Activated CD8-positive, alpha-beta memory T cell treated with anti-CD3 and anti-CD28 coated beads, Interleukin-2, amount 10 ng/mL, durations not matched to agents 7 days and 5 days (primary cell): ENCODE data around the gene UROC1. TPM values are rescaled to one million over a fixed set of nuclear protein-coding genes. Genes with fewer than 3 reads are reported as not detected.
"Not testable (repeated sequence)": the region's sequence is repeated elsewhere in the genome, so short reads cannot be mapped to it uniquely, and the experiment has no call there.

Experiments used
- ATAC-seq: fragments of 150-1000 bp; cut with Tn5 transposase; one replicate; pipeline ENCODE4 v1.10.0; 2021; ENCODE audit warnings: moderate library complexity
- CTCF ChIA-PET: fragments of 350-600 bp; sonication (Branson Sonifier 250); formaldehyde crosslinking; loops from one replicate; lab custom pipeline; 2021; ENCODE audit warnings: antibody characterized with exemption; lab: Charles Lee
- DNase-seq: peaks from one replicate; pipeline ENCODE4 v3.0.0-alpha.2; 2020
- H3K27ac Mint-ChIP-seq: one replicate; pipeline ENCODE4 v1.8.0; 2021; ENCODE audit warnings: mild to moderate bottlenecking, mixed read lengths
- H3K27me3 Mint-ChIP-seq: one replicate; pipeline ENCODE4 v1.8.0; 2021; ENCODE audit warnings: mixed read lengths
- H3K36me3 Mint-ChIP-seq: one replicate; pipeline ENCODE4 v1.8.0; 2021; ENCODE audit warnings: mild to moderate bottlenecking, mixed read lengths
- H3K4me1 Mint-ChIP-seq: one replicate; pipeline ENCODE4 v1.8.0; 2021; ENCODE audit warnings: mixed read lengths
- H3K4me3 Mint-ChIP-seq: one replicate; pipeline ENCODE4 v1.8.0; 2021; ENCODE audit warnings: mild to moderate bottlenecking, moderate library complexity, mixed read lengths
- H3K9me3 Mint-ChIP-seq: one replicate; pipeline ENCODE4 v1.8.0; 2022; ENCODE audit warnings: low read depth, mixed read lengths
- total RNA-seq, 2 experiments: library from RNA; stranded (reverse); gene quantifications; one replicate each; pipeline ENCODE4 v1.2.3, GENCODE V29; 2021

The UROC1 gene
- total RNA-seq, 2 experiments from 2014 or later, result not detected

- Mint-ChIP-seq H3K36me3 (no peaks in the 10 kb centered on the region), H3K27ac (no peak overlapping the region), H3K27me3 (peaks cover 11% of the 10 kb centered on the region), H3K9me3 (peaks cover 3% of the 10 kb centered on the region), H3K4me3 (no peak overlapping the region), H3K4me1 (peaks cover 6% of the 10 kb centered on the region)
- peak; percentile 37 for DNase-seq
- CTCF ChIA-PET, result no interaction called here
- ATAC-seq, result no peak
Observed at GRCh38 chr3:126542340-126543241, 25.0 kb upstream of the UROC1 start.

- peaks cover 3% of the 10 kb centered on the region for H3K9me3 Mint-ChIP-seq
- no peak overlapping the region for H3K27ac Mint-ChIP-seq
- no peak for ATAC-seq
- H3K4me3 Mint-ChIP-seq, result no peak overlapping the region
- H3K27me3 Mint-ChIP-seq, result peaks cover 5% of the 10 kb centered on the region
- no peaks in the 10 kb centered on the region for H3K36me3 Mint-ChIP-seq
- no peak for DNase-seq
- H3K4me1 Mint-ChIP-seq, result peaks cover 6% of the 10 kb centered on the region
- CTCF ChIA-PET, result no interaction called here
Observed at GRCh38 chr3:126541628-126542339, 24.2 kb upstream of the UROC1 start.

DNA sequence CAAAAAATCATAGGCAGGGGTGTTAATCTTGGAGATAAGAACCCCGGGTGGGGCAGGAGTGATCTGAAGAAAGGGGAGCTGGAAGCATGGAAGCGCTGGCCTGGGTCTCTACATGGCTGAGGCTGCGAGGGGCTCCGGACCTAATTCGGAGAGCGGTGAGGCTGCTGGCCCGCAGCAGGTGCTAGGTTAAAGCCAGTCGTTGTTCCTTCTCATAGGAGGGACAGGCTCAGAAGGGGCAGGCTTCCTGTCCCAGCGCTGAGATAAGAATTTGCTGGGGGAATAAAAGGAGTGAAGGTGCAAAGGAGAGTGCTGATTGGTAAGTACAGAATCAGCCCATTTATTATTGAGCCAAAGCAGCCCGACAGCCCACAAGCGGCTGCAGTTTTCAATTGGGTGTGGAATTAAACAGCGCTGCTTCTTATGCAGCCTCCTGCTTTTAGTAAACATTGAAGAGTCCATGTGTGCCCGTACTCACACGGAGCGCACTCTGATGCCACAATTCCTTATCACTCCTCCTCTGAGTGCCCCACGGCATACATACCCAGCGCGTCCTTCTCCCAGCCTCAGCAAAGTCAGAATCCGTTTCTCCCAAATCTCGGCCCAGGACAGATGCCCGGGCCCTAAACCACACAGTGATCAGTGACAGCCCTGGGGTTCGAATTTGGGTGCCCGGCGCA lies 23.5 kb upstream of the UROC1 start:
- no peak for DNase-seq
- Mint-ChIP-seq H3K9me3 (peaks cover 3% of the 10 kb centered on the region), H3K4me1 (peaks cover 6% of the 10 kb centered on the region), H3K27me3 (peaks cover 3% of the 10 kb centered on the region), H3K36me3 (no peaks in the 10 kb centered on the region), H3K27ac (no peak overlapping the region), H3K4me3 (no peak overlapping the region)
- CTCF ChIA-PET, result no interaction called here
- ATAC-seq, result no peak

GRCh38 chr3:126540342-126540849 lies 22.8 kb upstream of the UROC1 start:
- CTCF ChIA-PET, result no interaction called here
- H3K36me3 Mint-ChIP-seq, result no peaks in the 10 kb centered on the region
- H3K27ac Mint-ChIP-seq, result no peak overlapping the region
- H3K4me1 Mint-ChIP-seq, result peaks cover 6% of the 10 kb centered on the region
- H3K9me3 Mint-ChIP-seq, result peaks cover 3% of the 10 kb centered on the region
- peaks cover 3% of the 10 kb centered on the region for H3K27me3 Mint-ChIP-seq
- no peak overlapping the region for H3K4me3 Mint-ChIP-seq
- ATAC-seq, result no peak
- DNase-seq, result no peak

DNA sequence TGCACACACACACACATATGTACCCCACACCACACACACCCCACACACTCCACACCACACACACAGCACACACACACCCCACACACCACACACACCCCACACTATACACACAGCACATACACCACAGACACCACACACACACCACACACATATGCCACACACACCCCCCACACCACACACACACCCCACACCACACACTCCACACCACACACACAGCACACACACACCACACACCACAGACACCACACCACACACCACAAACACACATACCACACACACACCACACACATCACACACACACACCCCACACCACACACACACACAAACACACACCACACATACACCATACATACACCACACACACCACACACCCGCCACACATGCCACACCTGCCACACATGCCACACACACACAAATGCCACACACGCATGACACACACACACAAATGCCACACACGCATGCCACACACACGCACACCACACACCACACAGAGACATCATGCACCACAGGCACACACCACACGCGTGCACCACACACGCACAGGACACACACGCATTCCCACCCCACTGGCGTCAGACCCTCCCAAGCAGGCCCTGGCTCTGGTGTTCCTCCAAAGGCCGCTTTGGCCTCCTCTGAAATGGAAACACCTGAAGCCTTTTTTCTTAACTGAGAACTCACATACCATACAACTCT lies 22.1 kb upstream of the UROC1 start:
- H3K36me3 Mint-ChIP-seq, result no peaks in the 10 kb centered on the region
- no peak overlapping the region for H3K4me3 Mint-ChIP-seq
- CTCF ChIA-PET, result no interaction called here
- DNase-seq (no peak), ATAC-seq (no peak)
- peaks cover 3% of the 10 kb centered on the region for H3K27me3 Mint-ChIP-seq
- H3K4me1 Mint-ChIP-seq, result peaks cover 6% of the 10 kb centered on the region
- H3K9me3 Mint-ChIP-seq, result peaks cover 3% of the 10 kb centered on the region
- H3K27ac Mint-ChIP-seq, result no peak overlapping the region

DNA sequence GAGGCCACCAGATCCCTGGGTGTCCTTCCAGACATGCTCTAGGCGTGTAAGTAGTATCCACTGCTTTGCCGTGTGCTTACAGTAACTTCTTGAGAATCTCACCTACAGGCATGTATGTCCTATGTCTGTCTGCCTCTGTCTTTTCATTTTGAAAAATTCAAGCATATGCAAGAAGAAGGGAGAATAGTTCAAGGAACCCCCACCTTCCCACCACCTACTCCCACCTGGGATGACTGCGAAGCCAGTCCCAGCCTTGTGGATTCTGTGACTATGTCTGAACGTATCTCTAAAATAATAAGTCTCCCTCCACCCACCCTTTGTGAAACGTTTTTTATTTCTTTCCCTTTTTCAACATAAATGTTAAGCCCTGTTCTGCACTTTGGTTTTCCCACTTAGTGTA lies 21.4 kb upstream of the UROC1 start:
- no peak for ATAC-seq
- Mint-ChIP-seq H3K9me3 (peaks cover 3% of the 10 kb centered on the region), H3K27me3 (peaks cover 4% of the 10 kb centered on the region), H3K27ac (no peak overlapping the region), H3K4me3 (no peak overlapping the region), H3K4me1 (peaks cover 6% of the 10 kb centered on the region), H3K36me3 (no peaks in the 10 kb centered on the region)
- CTCF ChIA-PET, result no interaction called here
- DNase-seq, result no peak

- peaks cover 10% of the 10 kb centered on the region for H3K27me3 Mint-ChIP-seq
- no peak overlapping the region for H3K4me3 Mint-ChIP-seq
- DNase-seq (no peak), ATAC-seq (no peak)
- CTCF ChIA-PET, result no interaction called here
- H3K4me1 Mint-ChIP-seq, result peaks cover 6% of the 10 kb centered on the region
- no peak overlapping the region for H3K27ac Mint-ChIP-seq
- peaks cover 3% of the 10 kb centered on the region for H3K9me3 Mint-ChIP-seq
- H3K36me3 Mint-ChIP-seq, result no peaks in the 10 kb centered on the region
Observed at GRCh38 chr3:126538316-126538715, 20.7 kb upstream of the UROC1 start.

GRCh38 chr3:126537730-126538281 lies 20.2 kb upstream of the UROC1 start:
- H3K27me3 Mint-ChIP-seq, result peaks cover 11% of the 10 kb centered on the region
- no peaks in the 10 kb centered on the region for H3K36me3 Mint-ChIP-seq
- CTCF ChIA-PET, result no interaction called here
- no peak overlapping the region for H3K27ac Mint-ChIP-seq
- peaks cover 6% of the 10 kb centered on the region for H3K4me1 Mint-ChIP-seq
- DNase-seq (no peak), ATAC-seq (no peak)
- H3K4me3 Mint-ChIP-seq, result no peak overlapping the region
- peaks cover 3% of the 10 kb centered on the region for H3K9me3 Mint-ChIP-seq

- H3K4me1 Mint-ChIP-seq, result peaks cover 6% of the 10 kb centered on the region
- peaks cover 16% of the 10 kb centered on the region for H3K27me3 Mint-ChIP-seq
- CTCF ChIA-PET, result no interaction called here
- no peaks in the 10 kb centered on the region for H3K36me3 Mint-ChIP-seq
- no peak for DNase-seq
- peaks cover 3% of the 10 kb centered on the region for H3K9me3 Mint-ChIP-seq
- no peak overlapping the region for H3K4me3 Mint-ChIP-seq
- no peak for ATAC-seq
- H3K27ac Mint-ChIP-seq, result no peak overlapping the region
Observed at GRCh38 chr3:126537116-126537729, 19.6 kb upstream of the UROC1 start.

GRCh38 chr3:126536126-126536525 lies 18.6 kb upstream of the UROC1 start:
- Mint-ChIP-seq H3K9me3 (peaks cover 3% of the 10 kb centered on the region), H3K4me3 (no peak overlapping the region), H3K36me3 (no peaks in the 10 kb centered on the region), H3K27ac (no peak overlapping the region), H3K27me3 (peaks cover 17% of the 10 kb centered on the region), H3K4me1 (peaks cover 6% of the 10 kb centered on the region)
- DNase-seq (no peak), ATAC-seq (no peak)
- CTCF ChIA-PET, result no interaction called here

- no peak for DNase-seq
- Mint-ChIP-seq H3K4me1 (peaks cover 2% of the 10 kb centered on the region), H3K9me3 (peaks cover 3% of the 10 kb centered on the region), H3K27ac (no peak overlapping the region), H3K27me3 (peaks cover 14% of the 10 kb centered on the region), H3K4me3 (no peak overlapping the region), H3K36me3 (no peaks in the 10 kb centered on the region)
- no peak for ATAC-seq
- CTCF ChIA-PET, result no interaction called here
Observed at GRCh38 chr3:126535636-126536035, 18.1 kb upstream of the UROC1 start.

- H3K36me3 Mint-ChIP-seq, H3K4me3 Mint-ChIP-seq, H3K4me1 Mint-ChIP-seq, CTCF ChIA-PET, ATAC-seq, H3K9me3 Mint-ChIP-seq, DNase-seq, H3K27ac Mint-ChIP-seq: not testable (repeated sequence)
- peaks cover 14% of the 10 kb centered on the region for H3K27me3 Mint-ChIP-seq
Observed at GRCh38 chr3:126534716-126535115, 17.1 kb upstream of the UROC1 start.
